GM12801 (cell line): ENCODE data around the gene CSAD.

ENCODE experiments used
- TF ChIP-seq, protein P1 (sequence below): IDR thresholded peaks from one replicate; pipeline ENCODE4 v1.5.1; 2011; ENCODE audit warnings: control low read depth; ENCODE audit not compliant: insufficient read length; ENCODE audit errors: extremely low read depth

The CSAD gene

GRCh38 chr12:53224897-53225634 lies 44.3 kb upstream of the CSAD start:
- TF ChIP-seq, protein P1, sequence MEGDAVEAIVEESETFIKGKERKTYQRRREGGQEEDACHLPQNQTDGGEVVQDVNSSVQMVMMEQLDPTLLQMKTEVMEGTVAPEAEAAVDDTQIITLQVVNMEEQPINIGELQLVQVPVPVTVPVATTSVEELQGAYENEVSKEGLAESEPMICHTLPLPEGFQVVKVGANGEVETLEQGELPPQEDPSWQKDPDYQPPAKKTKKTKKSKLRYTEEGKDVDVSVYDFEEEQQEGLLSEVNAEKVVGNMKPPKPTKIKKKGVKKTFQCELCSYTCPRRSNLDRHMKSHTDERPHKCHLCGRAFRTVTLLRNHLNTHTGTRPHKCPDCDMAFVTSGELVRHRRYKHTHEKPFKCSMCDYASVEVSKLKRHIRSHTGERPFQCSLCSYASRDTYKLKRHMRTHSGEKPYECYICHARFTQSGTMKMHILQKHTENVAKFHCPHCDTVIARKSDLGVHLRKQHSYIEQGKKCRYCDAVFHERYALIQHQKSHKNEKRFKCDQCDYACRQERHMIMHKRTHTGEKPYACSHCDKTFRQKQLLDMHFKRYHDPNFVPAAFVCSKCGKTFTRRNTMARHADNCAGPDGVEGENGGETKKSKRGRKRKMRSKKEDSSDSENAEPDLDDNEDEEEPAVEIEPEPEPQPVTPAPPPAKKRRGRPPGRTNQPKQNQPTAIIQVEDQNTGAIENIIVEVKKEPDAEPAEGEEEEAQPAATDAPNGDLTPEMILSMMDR, result no peak

- TF ChIP-seq, protein P1, result no peak
Measured at GRCh38 chr12:53224061-53224896, 43.6 kb upstream of the CSAD start.

GRCh38 chr12:53223389-53224060 lies 42.8 kb upstream of the CSAD start:
- TF ChIP-seq, protein P1, result no peak

DNA sequence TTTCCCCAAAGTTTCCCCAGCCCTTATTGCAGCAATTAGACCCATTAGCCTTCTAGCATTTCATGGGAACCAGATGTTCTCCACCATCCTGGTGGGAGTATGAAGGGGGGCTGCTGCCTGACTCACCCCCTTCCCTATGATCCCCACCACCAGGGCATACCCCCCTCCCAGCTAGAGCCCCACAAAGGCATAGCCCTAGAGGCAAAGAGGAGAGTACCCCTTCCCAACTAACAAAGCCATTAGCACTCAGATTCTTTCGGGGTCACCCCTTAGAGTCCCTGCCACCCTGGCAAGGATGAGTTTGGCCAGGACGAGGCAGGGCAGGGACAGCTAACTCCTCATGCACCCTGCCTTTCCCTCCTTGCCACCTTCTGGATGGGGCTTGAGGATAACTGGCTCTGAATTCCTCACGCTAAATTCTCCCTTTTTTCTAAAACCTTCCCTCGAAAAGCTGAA lies 42.1 kb upstream of the CSAD start:
- TF ChIP-seq, protein P1, result no peak

DNA sequence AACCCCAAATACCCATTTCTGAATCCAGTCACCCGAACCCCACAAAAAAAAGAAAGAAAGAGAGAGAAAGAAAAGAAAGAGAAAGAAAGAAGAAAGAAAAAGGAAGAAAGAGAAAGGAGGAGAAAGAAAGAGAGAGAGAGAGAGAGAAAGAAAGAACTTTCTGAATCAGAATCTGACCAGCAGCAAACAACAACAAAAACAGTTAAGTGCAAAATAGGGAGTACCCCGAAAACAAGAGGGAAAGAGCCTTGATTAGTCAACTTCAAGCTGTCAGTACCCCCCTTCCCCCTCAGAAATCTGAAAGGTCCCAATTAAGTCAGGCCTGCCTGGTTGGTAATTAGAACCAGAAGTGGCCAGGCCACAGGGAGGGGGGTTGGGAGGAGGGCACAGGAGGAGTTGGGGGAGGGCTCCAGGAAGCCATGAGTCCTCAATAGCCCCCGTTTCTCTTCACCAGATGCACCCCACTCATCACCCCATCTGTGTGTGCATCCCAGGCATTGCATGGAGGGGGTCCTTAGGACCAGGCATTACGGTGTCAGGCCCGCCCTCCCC lies 41.5 kb upstream of the CSAD start:
- TF ChIP-seq, protein P1, result no peak

- TF ChIP-seq, protein P1, result no peak
Measured at GRCh38 chr12:53221203-53222080, 40.7 kb upstream of the CSAD start.
